ENCODE data around the gene P2RY2. TPM values are rescaled to one million over a fixed set of nuclear protein-coding genes. Genes with fewer than 3 reads are reported as not detected.

Gene P2RY2
- total RNA-seq, 2 experiments from 2014 or later: not detected

GRCh38 chr11:73274722-73275380 lies 56.8 kb downstream of the P2RY2 start:
- Histone ChIP-seq H3K4me1 (ENCODE audit: insufficient read depth, low read length) (peaks cover 6% of the 10 kb centered on the region), H3K36me3 (ENCODE audit: insufficient read depth, low read length) (no peaks in the 10 kb centered on the region), H3K4me3 (ENCODE audit: low read length) (no peak overlapping the region), H3K27me3 (ENCODE audit: control insufficient read depth in 1 of 2, insufficient read depth in 2 of 2, low read length in 2 of 2) (no peaks in the 10 kb centered on the region), H3K9me3 (ENCODE audit: control insufficient read depth in 1 of 2, insufficient read depth in 1 of 2, low read length in 2 of 2) (no peaks in the 10 kb centered on the region), H3K27ac (ENCODE audit: low read depth in 1 of 2, low read length in 2 of 2) (no peak overlapping the region)
- intact Hi-C loops (cut with DNase I, micrococcal nuclease): no loop called here
- ATAC-seq (ENCODE audit: poor library complexity) (no peak), DNase-seq (peak in 1 of 14 experiments; percentile 20)
- no peaks in the 10 kb centered on the region for H3K36me3 Mint-ChIP-seq (ENCODE audit: low read depth)
- H3K4me3 Mint-ChIP-seq: no peak overlapping the region
- TF ChIP-seq CTCF (IDR thresholded peaks at IDR 0.05): no peak
- no peaks in the 10 kb centered on the region for H3K9me3 Mint-ChIP-seq
- no peaks in the 10 kb centered on the region for H3K4me1 Mint-ChIP-seq (ENCODE audit: low read depth)
- POLR2A ChIA-PET: no interaction called here
- H3K27me3 Mint-ChIP-seq: peaks cover 8% of the 10 kb centered on the region
- H3K27ac Mint-ChIP-seq: no peak overlapping the region
- CTCF ChIA-PET: no interaction called here

GRCh38 chr11:73275381-73275750 lies 57.3 kb downstream of the P2RY2 start:
- POLR2A ChIA-PET: no interaction called here
- H3K36me3 ChIP-seq (ENCODE audit: insufficient read depth, low read length): no peaks in the 10 kb centered on the region

GRCh38 chr11:73277467-73277866 lies 59.4 kb downstream of the P2RY2 start:
- no peaks in the 10 kb centered on the region for H3K9me3 ChIP-seq (ENCODE audit: control insufficient read depth in 1 of 2, insufficient read depth in 1 of 2, low read length in 2 of 2)
- H3K27me3 ChIP-seq (ENCODE audit: control insufficient read depth in 1 of 2, insufficient read depth in 2 of 2, low read length in 2 of 2): no peaks in the 10 kb centered on the region
- intact Hi-C loops (cut with DNase I, micrococcal nuclease): no loop called here
- ChIA-PET CTCF (no interaction called here), POLR2A (no interaction called here)
- Mint-ChIP-seq H3K27ac (no peak overlapping the region), H3K9me3 (no peaks in the 10 kb centered on the region), H3K4me1 (ENCODE audit: low read depth) (no peaks in the 10 kb centered on the region), H3K27me3 (no peaks in the 10 kb centered on the region), H3K36me3 (ENCODE audit: low read depth) (no peaks in the 10 kb centered on the region), H3K4me3 (no peak overlapping the region)
- no peak for ATAC-seq (ENCODE audit: poor library complexity)
- TF ChIP-seq CTCF (IDR thresholded peaks at IDR 0.05): no peak
- H3K4me1 ChIP-seq (ENCODE audit: insufficient read depth, low read length): peaks cover 13% of the 10 kb centered on the region
- no peak overlapping the region for H3K4me3 ChIP-seq (ENCODE audit: low read length)
- H3K36me3 ChIP-seq (ENCODE audit: insufficient read depth, low read length): no peaks in the 10 kb centered on the region
- H3K27ac ChIP-seq (ENCODE audit: low read depth in 1 of 2, low read length in 2 of 2): no peak overlapping the region
- no peak for DNase-seq

More at GRCh38 chr11:73275381-73275750, 57.3 kb downstream of the P2RY2 start:
- H3K9me3 ChIP-seq (ENCODE audit: control insufficient read depth in 1 of 2, insufficient read depth in 1 of 2, low read length in 2 of 2): no peaks in the 10 kb centered on the region
- Mint-ChIP-seq H3K27me3 (peaks cover 7% of the 10 kb centered on the region), H3K27ac (no peak overlapping the region), H3K36me3 (ENCODE audit: low read depth) (no peaks in the 10 kb centered on the region), H3K9me3 (no peaks in the 10 kb centered on the region), H3K4me1 (ENCODE audit: low read depth) (no peaks in the 10 kb centered on the region), H3K4me3 (no peak overlapping the region)
- no peak for TF ChIP-seq CTCF (IDR thresholded peaks at IDR 0.05)
- intact Hi-C loops (cut with DNase I, micrococcal nuclease): no loop called here
- no peaks in the 10 kb centered on the region for H3K27me3 ChIP-seq (ENCODE audit: control insufficient read depth in 1 of 2, insufficient read depth in 2 of 2, low read length in 2 of 2)
- ATAC-seq (ENCODE audit: poor library complexity) (no peak), DNase-seq (no peak)
- no peak overlapping the region for H3K4me3 ChIP-seq (ENCODE audit: low read length)
- peaks cover 6% of the 10 kb centered on the region for H3K4me1 ChIP-seq (ENCODE audit: insufficient read depth, low read length)
- no peak overlapping the region for H3K27ac ChIP-seq (ENCODE audit: low read depth in 1 of 2, low read length in 2 of 2)
- CTCF ChIA-PET: no interaction called here
